GM20000 (cell line): ENCODE data around the gene CCDC102B.
"Not testable (repeated sequence)": the region's sequence is repeated elsewhere in the genome, so short reads cannot be mapped to it uniquely, and the experiment has no call there.

Source experiments
- DNase-seq: peaks from one replicate; pipeline ENCODE4 v3.0.0; 2012; ENCODE audit warnings: low spot score
- TF ChIP-seq, protein P1 (sequence below): IDR thresholded peaks from 2 replicates; pipeline ENCODE4 v1.5.1; 2012; ENCODE audit warnings: mild to moderate bottlenecking, control low read depth; ENCODE audit errors: extremely low read depth, missing control alignments

The CCDC102B gene

GRCh38 chr18:68925268-68925667, 127.4 kb downstream of the CCDC102B start:
- TF ChIP-seq, protein P1, sequence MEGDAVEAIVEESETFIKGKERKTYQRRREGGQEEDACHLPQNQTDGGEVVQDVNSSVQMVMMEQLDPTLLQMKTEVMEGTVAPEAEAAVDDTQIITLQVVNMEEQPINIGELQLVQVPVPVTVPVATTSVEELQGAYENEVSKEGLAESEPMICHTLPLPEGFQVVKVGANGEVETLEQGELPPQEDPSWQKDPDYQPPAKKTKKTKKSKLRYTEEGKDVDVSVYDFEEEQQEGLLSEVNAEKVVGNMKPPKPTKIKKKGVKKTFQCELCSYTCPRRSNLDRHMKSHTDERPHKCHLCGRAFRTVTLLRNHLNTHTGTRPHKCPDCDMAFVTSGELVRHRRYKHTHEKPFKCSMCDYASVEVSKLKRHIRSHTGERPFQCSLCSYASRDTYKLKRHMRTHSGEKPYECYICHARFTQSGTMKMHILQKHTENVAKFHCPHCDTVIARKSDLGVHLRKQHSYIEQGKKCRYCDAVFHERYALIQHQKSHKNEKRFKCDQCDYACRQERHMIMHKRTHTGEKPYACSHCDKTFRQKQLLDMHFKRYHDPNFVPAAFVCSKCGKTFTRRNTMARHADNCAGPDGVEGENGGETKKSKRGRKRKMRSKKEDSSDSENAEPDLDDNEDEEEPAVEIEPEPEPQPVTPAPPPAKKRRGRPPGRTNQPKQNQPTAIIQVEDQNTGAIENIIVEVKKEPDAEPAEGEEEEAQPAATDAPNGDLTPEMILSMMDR: peak; percentile 28
- peak; percentile 14 for DNase-seq

DNA sequence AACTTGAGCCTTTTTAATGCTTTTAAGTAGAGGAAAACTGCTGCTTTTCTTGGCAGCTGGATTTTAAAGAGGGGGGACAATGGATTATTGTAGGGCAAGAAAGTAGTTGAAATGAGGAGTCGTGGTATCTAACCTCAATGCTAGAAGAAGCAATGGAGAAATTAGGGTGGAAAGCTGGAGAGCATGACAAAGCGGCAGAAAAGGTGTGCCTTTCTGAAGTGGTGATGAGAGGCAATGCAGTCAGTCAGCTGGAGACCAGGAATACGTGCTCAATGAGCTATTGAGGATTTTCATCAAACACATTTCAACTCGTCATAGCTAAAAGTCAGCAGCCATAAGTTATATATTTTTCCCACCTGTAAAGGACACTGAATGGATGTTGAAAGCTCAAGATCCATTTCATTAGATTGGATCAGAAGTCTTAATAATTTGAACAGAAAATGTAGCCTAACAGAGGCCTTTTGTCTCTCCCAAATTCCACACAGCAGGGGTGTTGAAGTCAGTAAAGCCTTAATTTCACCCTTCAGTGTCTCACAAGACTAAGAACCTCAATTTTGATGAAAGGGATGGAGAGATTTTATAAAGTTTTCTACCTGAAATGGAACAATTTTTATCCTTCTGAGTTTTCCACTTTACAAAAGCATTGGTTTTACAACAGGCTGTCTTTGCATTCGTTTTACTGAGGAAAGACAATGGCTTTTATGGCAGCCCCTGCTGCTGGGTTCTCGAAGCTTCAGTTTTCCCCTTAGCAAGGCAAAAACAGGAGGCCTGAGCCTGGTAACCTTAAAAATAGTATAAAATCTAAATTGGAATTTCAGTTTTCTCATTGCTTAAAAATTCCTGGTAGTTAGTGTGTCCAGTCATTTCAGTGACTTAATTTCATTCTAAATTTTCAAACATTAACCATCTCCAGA, 131.1 kb downstream of the CCDC102B start:
- DNase-seq: no peak
- TF ChIP-seq, protein P1: no peak

- no peak for DNase-seq
- TF ChIP-seq, protein P1: no peak
Measured at GRCh38 chr18:68935686-68936085, 137.8 kb downstream of the CCDC102B start.

DNA sequence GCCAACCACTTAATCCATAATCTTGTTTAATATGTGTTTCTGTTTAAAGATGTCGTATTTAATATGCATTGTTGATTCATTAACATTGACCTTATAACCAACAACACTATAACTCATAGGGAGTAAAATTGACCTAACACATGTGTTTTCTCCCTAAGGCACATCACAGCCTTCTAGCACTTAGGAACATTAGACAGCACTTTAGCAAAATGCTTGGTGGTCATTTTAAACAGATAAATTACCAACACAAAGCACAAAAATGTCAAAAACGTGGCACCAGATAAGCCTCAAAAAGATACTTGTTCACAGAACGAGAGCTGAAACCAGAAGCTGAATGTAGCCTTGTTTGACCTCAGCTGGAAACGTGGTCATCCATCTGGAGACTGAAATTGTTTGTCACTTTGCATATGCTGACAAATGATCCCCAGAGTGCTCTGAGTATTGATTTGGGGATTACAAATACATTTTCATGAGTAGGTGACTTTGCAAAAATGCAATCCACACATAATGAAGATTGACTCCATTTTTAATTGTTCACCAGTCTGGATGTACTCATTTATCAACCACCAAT, 139.2 kb downstream of the CCDC102B start:
- DNase-seq: no peak
- TF ChIP-seq, protein P1: no peak

- no peak for DNase-seq
- TF ChIP-seq, protein P1: no peak
Measured at GRCh38 chr18:68940039-68940438, 142.2 kb downstream of the CCDC102B start.

- DNase-seq: no peak
- TF ChIP-seq, protein P1: no peak
Measured at GRCh38 chr18:68940754-68941153, 142.9 kb downstream of the CCDC102B start.

GRCh38 chr18:68942230-68942629, 144.3 kb downstream of the CCDC102B start:
- TF ChIP-seq, protein P1: no peak
- no peak for DNase-seq

DNA sequence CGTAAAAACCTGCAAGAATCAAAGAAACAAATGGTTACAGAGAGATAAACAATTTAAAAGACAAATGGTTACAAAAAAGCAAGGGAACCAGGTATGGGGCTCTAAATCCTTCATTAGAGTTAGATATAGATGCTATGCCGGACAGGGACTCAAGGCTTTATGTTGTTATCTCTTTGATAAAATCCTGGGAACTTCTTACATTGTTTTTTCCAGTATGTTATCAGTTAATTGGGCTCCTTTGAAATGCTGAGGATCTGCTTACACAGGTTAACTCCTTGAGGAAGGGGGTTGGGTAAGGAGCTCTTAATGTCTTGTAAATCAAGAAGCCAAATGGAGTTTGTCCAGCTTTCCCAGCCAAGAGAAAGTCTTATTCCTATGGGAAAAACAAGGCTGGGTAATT, 146.0 kb downstream of the CCDC102B start:
- not testable (repeated sequence) for DNase-seq
